Chondrocyte (in vitro differentiated cells): ENCODE measurements around the gene DUSP10. TPM values are rescaled to one million over a fixed set of nuclear protein-coding genes. Genes with fewer than 3 reads are reported as not detected.

Experiments used
- DNase-seq: peaks from one replicate; pipeline ENCODE4 v3.0.0; 2021; ENCODE audit warnings: mixed read lengths, low spot score
- H3K27ac Mint-ChIP-seq: one replicate; pipeline ENCODE4 v1.8.0; 2021; ENCODE audit warnings: mild to moderate bottlenecking, moderate library complexity, mixed read lengths; ENCODE audit not compliant: unreplicated experiment
- H3K27me3 Mint-ChIP-seq: 2 replicates; pipeline ENCODE4 v1.8.0; 2021; ENCODE audit warnings: low read depth, mixed read lengths
- H3K36me3 Mint-ChIP-seq: 2 replicates; pipeline ENCODE4 v1.8.0; 2021; ENCODE audit warnings: low read depth, mixed read lengths
- H3K4me1 Mint-ChIP-seq: 2 replicates; pipeline ENCODE4 v1.8.0; 2021; ENCODE audit warnings: low read depth, mild to moderate bottlenecking, mixed read lengths
- H3K4me3 Mint-ChIP-seq: one replicate; pipeline ENCODE4 v1.8.0; 2021; ENCODE audit warnings: mild to moderate bottlenecking, moderate library complexity, mixed read lengths; ENCODE audit not compliant: unreplicated experiment
- H3K9me3 Mint-ChIP-seq: 2 replicates; pipeline ENCODE4 v1.8.0; 2021; ENCODE audit warnings: low read depth, mixed read lengths
- total RNA-seq: library from RNA; stranded (reverse); gene quantifications from 3 replicates; pipeline ENCODE4 v1.2.1, GENCODE V29; 2021
- TF ChIP-seq, protein P1 (sequence below): fragments of 200-600 bp; sonication (generic); IDR thresholded peaks from 2 replicates; pipeline ENCODE4 v1.5.0; 2021; ENCODE audit warnings: antibody characterized with exemption, mild to moderate bottlenecking, moderate library complexity

Gene DUSP10
- total RNA-seq, 1 donor from 2014 or later = 4.1 TPM

DNA sequence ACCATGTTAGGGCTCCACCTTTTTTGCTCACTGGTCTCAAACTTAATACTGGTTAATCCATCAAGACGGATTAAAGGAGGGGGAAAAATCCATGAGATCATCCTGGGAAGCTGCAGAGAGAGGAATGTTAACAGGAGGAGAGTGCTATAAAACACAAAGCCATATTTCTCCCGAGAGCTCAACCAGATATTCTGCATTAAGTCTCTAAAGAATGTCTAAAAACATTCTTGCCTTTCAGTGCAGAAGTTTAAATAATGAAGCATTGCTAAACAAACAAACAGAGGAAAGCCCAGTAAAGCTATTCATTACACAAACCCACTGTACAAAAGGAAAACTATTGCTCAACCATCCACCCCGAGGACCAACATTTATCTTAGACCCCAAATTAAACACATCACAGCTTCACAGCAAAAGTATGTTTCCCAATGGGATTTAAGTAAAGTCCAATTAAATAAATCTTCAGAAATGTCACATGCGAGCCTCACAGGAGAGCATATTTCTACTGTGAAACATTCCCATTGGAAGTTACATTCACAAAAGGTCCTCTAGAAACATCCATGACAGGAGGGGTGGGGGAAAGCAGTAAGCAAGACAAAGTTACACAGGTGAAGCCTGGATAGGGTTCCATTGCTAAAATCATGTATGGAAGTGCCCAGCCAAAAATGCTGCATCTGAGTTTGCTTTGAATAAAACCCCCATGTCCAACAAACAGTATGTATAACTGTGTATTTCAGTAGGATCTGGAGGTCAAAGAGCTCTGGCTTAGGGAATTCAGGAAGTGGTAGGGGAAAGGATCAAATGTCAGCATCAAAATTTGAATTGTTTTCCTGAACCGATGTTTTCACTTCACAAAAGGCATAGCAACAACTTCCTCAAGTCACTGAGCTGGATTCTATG lies 23.3 kb downstream of the DUSP10 start:
- Mint-ChIP-seq H3K4me3 (no peak overlapping the region), H3K27ac (peak overlapping the region; percentile 74), H3K36me3 (no peaks in the 10 kb centered on the region), H3K4me1 (peaks cover 72% of the 10 kb centered on the region), H3K9me3 (no peaks in the 10 kb centered on the region), H3K27me3 (no peaks in the 10 kb centered on the region)
- no peak for DNase-seq
- TF ChIP-seq, protein P1, sequence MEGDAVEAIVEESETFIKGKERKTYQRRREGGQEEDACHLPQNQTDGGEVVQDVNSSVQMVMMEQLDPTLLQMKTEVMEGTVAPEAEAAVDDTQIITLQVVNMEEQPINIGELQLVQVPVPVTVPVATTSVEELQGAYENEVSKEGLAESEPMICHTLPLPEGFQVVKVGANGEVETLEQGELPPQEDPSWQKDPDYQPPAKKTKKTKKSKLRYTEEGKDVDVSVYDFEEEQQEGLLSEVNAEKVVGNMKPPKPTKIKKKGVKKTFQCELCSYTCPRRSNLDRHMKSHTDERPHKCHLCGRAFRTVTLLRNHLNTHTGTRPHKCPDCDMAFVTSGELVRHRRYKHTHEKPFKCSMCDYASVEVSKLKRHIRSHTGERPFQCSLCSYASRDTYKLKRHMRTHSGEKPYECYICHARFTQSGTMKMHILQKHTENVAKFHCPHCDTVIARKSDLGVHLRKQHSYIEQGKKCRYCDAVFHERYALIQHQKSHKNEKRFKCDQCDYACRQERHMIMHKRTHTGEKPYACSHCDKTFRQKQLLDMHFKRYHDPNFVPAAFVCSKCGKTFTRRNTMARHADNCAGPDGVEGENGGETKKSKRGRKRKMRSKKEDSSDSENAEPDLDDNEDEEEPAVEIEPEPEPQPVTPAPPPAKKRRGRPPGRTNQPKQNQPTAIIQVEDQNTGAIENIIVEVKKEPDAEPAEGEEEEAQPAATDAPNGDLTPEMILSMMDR = no peak

DNA sequence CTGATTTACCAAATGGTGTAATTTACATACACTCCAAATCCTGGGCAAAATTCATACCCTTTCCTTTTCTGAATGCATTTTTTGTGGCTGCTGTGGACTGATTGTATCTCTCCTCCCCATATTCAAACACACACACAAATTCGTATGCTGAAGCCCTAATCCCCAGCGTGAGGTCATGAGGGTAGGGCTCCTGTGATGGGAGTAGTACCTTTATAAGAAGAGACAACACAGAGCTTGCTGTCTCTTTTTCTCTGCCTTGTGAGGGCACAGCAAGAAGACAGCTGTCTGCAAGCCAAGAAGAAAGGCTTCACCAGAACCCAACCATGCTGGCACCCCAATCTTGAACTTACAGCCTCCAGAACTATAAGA lies 24.4 kb downstream of the DUSP10 start:
- no peaks in the 10 kb centered on the region for H3K27me3 Mint-ChIP-seq
- H3K9me3 Mint-ChIP-seq = no peaks in the 10 kb centered on the region
- H3K4me1 Mint-ChIP-seq = peaks cover 73% of the 10 kb centered on the region
- no peak overlapping the region for H3K27ac Mint-ChIP-seq
- no peaks in the 10 kb centered on the region for H3K36me3 Mint-ChIP-seq
- no peak overlapping the region for H3K4me3 Mint-ChIP-seq
- DNase-seq = no peak
- TF ChIP-seq, protein P1 = no peak

DNA sequence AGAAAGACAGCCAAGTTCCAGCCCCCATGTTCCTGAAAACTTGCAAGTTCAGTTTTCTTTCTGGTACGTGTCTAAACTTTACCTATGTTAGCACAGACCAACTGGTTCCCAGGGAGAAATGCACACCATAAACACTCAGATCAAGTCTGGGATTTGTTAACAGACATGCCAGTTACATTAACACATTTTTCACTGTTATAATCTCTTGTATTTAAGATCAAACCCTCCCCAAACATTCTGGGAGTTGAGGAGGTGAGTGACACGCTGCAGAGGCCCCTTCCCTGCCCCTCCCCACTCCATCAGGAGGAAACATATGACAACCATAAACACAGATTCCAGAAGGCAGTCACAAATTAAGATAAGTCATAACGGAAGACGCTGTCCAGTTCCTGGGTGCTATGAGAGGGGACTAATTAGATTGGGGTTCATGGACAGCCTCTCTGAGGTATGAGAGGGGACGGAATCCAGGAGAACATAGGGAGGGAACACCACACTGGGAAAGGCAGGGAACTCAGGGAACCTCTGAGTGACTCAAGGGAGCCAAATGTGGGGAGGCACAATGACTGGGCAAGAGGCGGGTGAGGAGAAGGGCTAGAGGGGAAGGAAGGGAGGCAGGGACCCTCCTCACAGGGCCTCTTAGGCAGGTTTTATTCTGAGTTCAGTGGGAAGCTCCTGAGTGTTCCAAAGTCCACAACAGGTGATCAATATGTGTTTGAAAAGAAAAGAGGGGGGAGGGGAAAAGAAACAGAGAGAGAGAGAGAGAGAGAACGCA lies 25.0 kb downstream of the DUSP10 start:
- peak overlapping the region; percentile 86 for H3K27ac Mint-ChIP-seq
- H3K9me3 Mint-ChIP-seq = no peaks in the 10 kb centered on the region
- no peak for DNase-seq
- no peaks in the 10 kb centered on the region for H3K27me3 Mint-ChIP-seq
- TF ChIP-seq, protein P1 = no peak
- H3K4me1 Mint-ChIP-seq = peaks cover 71% of the 10 kb centered on the region
- H3K4me3 Mint-ChIP-seq = no peak overlapping the region
- H3K36me3 Mint-ChIP-seq = no peaks in the 10 kb centered on the region

DNA sequence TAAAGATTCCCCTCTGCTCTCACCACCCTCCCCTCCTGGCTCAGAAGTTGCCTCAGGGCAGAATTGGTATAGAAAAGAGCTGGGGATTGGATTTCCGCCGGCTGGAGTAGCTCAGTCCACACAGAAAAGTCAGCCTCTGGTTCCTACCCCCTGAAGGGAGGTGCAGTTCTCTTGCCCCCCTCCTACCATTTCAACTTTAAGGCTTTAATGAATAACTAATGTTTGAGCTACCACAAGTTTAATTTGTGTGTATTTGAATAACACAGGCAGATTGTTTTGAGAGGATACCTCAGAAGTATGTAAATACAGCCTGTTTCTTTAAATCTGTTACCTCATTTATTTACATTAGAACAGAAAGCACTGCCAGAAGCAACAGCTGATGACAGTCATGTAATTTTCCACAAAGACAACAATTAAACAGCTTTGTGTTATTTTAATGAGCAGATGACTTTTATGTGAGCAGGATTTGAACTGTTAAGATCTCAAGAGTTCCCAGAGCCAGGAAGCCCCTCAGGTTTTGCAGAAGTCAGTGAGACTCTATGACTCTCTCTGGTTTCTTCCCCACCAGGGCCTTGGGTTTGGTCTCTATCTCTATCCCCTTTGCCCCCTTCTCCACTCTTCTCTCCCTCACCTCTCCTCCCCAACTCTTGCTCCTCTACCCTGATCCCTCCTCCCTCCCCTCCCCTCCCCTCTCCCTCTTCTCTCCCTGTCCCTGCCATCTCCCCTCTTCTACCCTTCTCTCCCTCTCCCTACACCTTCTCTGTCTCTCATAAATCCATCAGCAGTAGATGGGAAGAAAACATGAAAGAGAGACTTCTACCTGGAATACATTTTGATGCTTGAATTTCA lies 26.3 kb downstream of the DUSP10 start:
- Mint-ChIP-seq H3K4me3 (no peak overlapping the region), H3K27ac (peak overlapping the region; percentile 86), H3K4me1 (peaks cover 68% of the 10 kb centered on the region), H3K27me3 (no peaks in the 10 kb centered on the region), H3K9me3 (no peaks in the 10 kb centered on the region), H3K36me3 (no peaks in the 10 kb centered on the region)
- TF ChIP-seq, protein P1 = no peak
- DNase-seq = no peak
